ENCODE measurements around the gene DLGAP4. TPM values are rescaled to one million over a fixed set of nuclear protein-coding genes. Genes with fewer than 3 reads are reported as not detected.
"Not testable (repeated sequence)": the region's sequence is repeated elsewhere in the genome, so short reads cannot be mapped to it uniquely, and the experiment has no call there.

The DLGAP4 gene
- total RNA-seq, 2 experiments from 2014 or later: 11.5 to 13.1 TPM

GRCh38 chr20:36521526-36521925 lies 215.4 kb downstream of the DLGAP4 start:
- ATAC-seq (no peak), DNase-seq (no peak)
- Mint-ChIP-seq H3K36me3 (ENCODE audit: low read depth) (peaks cover 5% of the 10 kb centered on the region), H3K4me3 (no peak overlapping the region), H3K9me3 (no peaks in the 10 kb centered on the region), H3K4me1 (ENCODE audit: low read depth) (no peaks in the 10 kb centered on the region), H3K27ac (no peak overlapping the region), H3K27me3 (no peaks in the 10 kb centered on the region)
- intact Hi-C loops (cut with micrococcal nuclease): no loop called here
- TF ChIP-seq CTCF (IDR thresholded peaks at IDR 0.05): no peak
- CTCF ChIA-PET: interaction anchor here (1.1 to 1.3 kb wide), 2 partner anchors 15 to 84 kb away, joined by 3 read pairs; partner anchors contain the start of gene RAB5IF
- POLR2A ChIA-PET: no interaction called here

GRCh38 chr20:36522412-36522811 lies 216.3 kb downstream of the DLGAP4 start:
- ATAC-seq: not testable (repeated sequence)
- CTCF ChIA-PET: interaction anchor here (1.1 to 1.3 kb wide), 2 partner anchors 16 to 83 kb away, joined by 3 read pairs; partner anchors contain the start of gene RAB5IF

DNA sequence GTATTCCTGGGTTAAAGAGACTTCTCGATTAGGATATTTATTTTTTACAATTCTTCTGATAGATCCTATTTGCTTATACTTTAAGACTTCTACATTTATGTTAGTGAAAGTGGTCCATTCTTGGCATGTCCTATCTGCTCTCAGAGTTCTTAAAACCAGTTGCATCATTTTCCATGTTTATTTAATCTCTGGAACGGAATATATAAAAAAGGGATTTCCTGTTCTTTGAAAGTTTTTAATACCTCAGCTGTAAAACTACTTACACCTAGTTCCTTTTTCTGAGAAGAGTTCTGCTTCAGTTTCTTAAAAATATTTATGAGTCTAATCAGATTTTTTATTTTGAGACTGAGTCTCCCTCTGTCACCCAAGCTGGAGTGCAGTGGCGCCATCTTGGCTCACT lies 217.2 kb downstream of the DLGAP4 start:
- POLR2A ChIA-PET: no interaction called here
- ATAC-seq (no peak), DNase-seq (no peak)
- intact Hi-C loops (cut with micrococcal nuclease): no loop called here
- H3K4me1 Mint-ChIP-seq (ENCODE audit: low read depth): no peaks in the 10 kb centered on the region
- no peaks in the 10 kb centered on the region for H3K27me3 Mint-ChIP-seq
- no peak overlapping the region for H3K27ac Mint-ChIP-seq
- no peak for TF ChIP-seq CTCF (IDR thresholded peaks at IDR 0.05)
- H3K4me3 Mint-ChIP-seq: no peak overlapping the region
- H3K36me3 Mint-ChIP-seq (ENCODE audit: low read depth): peaks cover 5% of the 10 kb centered on the region
- no peaks in the 10 kb centered on the region for H3K9me3 Mint-ChIP-seq
- CTCF ChIA-PET: interaction anchor here (0.8 kb wide), 1 partner anchor 18 kb away, joined by 3 read pairs; the partner anchor contains the start of gene MYL9

More at GRCh38 chr20:36522412-36522811, 216.3 kb downstream of the DLGAP4 start:
- H3K27me3 Mint-ChIP-seq; H3K36me3 Mint-ChIP-seq (ENCODE audit: low read depth); intact Hi-C loops (cut with micrococcal nuclease); H3K4me3 Mint-ChIP-seq; DNase-seq; H3K9me3 Mint-ChIP-seq; H3K4me1 Mint-ChIP-seq (ENCODE audit: low read depth); POLR2A ChIA-PET; H3K27ac Mint-ChIP-seq: not testable (repeated sequence)

DNA sequence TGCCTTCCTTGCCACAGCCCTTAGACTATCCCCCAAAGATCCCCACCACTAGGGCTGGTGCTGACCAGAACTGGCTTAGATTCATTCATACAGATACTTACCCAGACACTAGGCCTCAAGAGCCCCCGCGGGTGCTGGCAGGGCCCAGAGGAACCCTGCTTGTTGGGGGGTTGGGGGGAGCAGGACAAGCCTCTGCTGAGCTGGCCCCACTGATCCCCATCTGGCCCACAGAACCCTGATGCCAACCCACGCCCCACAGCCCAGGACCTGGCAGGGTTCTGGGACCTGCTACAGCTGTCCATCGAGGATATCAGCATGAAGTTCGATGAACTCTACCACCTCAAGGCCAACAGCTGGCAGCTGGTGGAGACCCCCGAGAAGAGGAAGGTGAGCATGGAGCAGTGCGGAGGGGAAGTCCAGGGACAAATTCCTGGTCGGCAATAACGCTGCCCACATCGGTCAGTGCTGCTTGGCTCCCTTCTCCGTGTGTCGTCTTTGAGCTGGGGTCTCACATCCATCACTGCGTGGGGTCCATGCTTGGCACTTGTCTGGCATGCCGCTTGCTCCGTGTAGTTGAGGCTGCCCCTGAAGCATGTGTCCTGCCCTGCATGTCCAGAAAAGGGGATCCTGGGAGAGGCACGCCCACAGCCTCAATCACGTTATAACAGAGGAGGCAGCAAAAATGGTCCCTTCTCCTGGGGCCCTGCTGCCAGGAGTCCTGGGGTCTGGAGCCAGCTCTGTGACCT lies 219.7 kb downstream of the DLGAP4 start:
- no peak overlapping the region for H3K4me3 Mint-ChIP-seq
- no peak overlapping the region for H3K27ac Mint-ChIP-seq
- DNase-seq (no peak), ATAC-seq (no peak)
- TF ChIP-seq CTCF (IDR thresholded peaks at IDR 0.05): no peak
- POLR2A ChIA-PET: no interaction called here
- intact Hi-C loops (cut with micrococcal nuclease): no loop called here
- no peaks in the 10 kb centered on the region for H3K27me3 Mint-ChIP-seq
- no peaks in the 10 kb centered on the region for H3K9me3 Mint-ChIP-seq
- peaks cover 4% of the 10 kb centered on the region for H3K36me3 Mint-ChIP-seq (ENCODE audit: low read depth)
- CTCF ChIA-PET: no interaction called here
- H3K4me1 Mint-ChIP-seq (ENCODE audit: low read depth): no peaks in the 10 kb centered on the region

DNA sequence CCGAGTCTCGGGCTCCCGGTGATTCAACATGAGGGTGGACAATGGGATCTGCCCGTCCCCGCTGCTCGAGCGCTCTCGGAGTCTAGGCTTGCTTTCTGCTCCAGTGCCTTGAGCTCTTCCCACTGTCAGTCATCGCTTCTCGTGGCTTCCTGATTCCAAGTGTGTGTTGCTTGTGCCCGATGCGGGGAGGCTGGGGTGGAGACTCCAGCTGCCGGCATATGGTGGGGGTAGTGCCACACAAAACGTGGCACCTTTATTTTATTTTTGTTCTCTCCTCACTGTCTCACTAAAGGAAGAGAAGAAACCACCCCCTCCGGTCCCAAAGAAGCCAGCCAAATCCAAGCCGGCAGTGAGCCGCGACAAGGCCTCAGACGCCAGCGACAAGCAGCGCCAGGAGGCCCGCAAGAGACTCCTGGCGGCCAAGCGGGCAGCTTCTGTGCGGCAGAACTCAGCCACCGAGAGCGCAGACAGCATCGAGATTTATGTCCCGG lies 220.4 kb downstream of the DLGAP4 start:
- DNase-seq (no peak), ATAC-seq (no peak)
- no peak for TF ChIP-seq CTCF (IDR thresholded peaks at IDR 0.05)
- ChIA-PET POLR2A (no interaction called here), CTCF (no interaction called here)
- Mint-ChIP-seq H3K4me3 (no peak overlapping the region), H3K36me3 (ENCODE audit: low read depth) (peaks cover 4% of the 10 kb centered on the region), H3K27ac (no peak overlapping the region), H3K27me3 (no peaks in the 10 kb centered on the region), H3K9me3 (no peaks in the 10 kb centered on the region), H3K4me1 (ENCODE audit: low read depth) (no peaks in the 10 kb centered on the region)
- intact Hi-C loops (cut with micrococcal nuclease): no loop called here
